SK-N-SH treated with all-trans-retinoic acid at 6 μM for 48 hours (cell line): ENCODE data around the gene CALY.

Experiments used
- ATAC-seq: fragments of 200-7000 bp; cut with Tn5 transposase; 3 replicates; pipeline ENCODE4 v1.9.1; 2020; ENCODE audit warnings: mild to moderate bottlenecking, moderate library complexity
- ARNTL ChIP-seq: fragments of 450-650 bp; formaldehyde crosslinking; IDR thresholded peaks from 2 replicates; pipeline ENCODE4 v1.5.0; 2020; ENCODE audit warnings: low read depth, mild to moderate bottlenecking, moderate library complexity, borderline replicate concordance
- CSDC2 ChIP-seq: fragments of 250-450 bp; sonication (Bioruptor Pico); IDR thresholded peaks from 2 replicates; pipeline ENCODE4 v1.5.0; 2020; ENCODE audit warnings: mild to moderate bottlenecking, moderate library complexity
- ESRRG ChIP-seq: fragments of 250-450 bp; sonication (Bioruptor Pico); IDR thresholded peaks from 2 replicates; pipeline ENCODE4 v1.6.1; 2021; ENCODE audit warnings: mild to moderate bottlenecking
- GLIS3 ChIP-seq: fragments of 250-450 bp; sonication (Bioruptor Pico); IDR thresholded peaks from 2 replicates; pipeline ENCODE4 v1.5.0; 2020; ENCODE audit warnings: mild to moderate bottlenecking, moderate library complexity
- ISL1 ChIP-seq: fragments of 250-450 bp; sonication (Bioruptor Pico); IDR thresholded peaks from 2 replicates; pipeline ENCODE4 v2.1.2; 2022; ENCODE audit warnings: mild to moderate bottlenecking, moderate library complexity
- OSR1 ChIP-seq: fragments of 250-450 bp; sonication (Bioruptor Pico); IDR thresholded peaks from 2 replicates; pipeline ENCODE4 v1.8.0; 2022; ENCODE audit warnings: moderate library complexity, mild to moderate bottlenecking, inconsistent platforms
- PPARA ChIP-seq: fragments of 250-450 bp; sonication (Bioruptor Pico); IDR thresholded peaks from 2 replicates; pipeline ENCODE4 v1.5.0; 2020; ENCODE audit warnings: mild to moderate bottlenecking, borderline replicate concordance
- RARB ChIP-seq: fragments of 250-450 bp; sonication (Bioruptor Pico); IDR thresholded peaks from 2 replicates; pipeline ENCODE4 v1.8.0; 2021; ENCODE audit warnings: mild to moderate bottlenecking, moderate library complexity
- SNAI2 ChIP-seq: fragments of 250-450 bp; sonication (Bioruptor Pico); IDR thresholded peaks from 2 replicates; pipeline ENCODE4 v1.5.0; 2020; ENCODE audit warnings: mild to moderate bottlenecking, moderate library complexity
- TCF4 ChIP-seq: fragments of 250-450 bp; sonication (Bioruptor Pico); IDR thresholded peaks from 2 replicates; pipeline ENCODE4 v1.8.0; 2021; ENCODE audit warnings: mild to moderate bottlenecking, moderate library complexity, borderline replicate concordance
- TOX ChIP-seq: fragments of 250-450 bp; sonication (Bioruptor Pico); IDR thresholded peaks from 2 replicates; pipeline ENCODE4 v1.8.0; 2021; ENCODE audit warnings: mild to moderate bottlenecking, moderate library complexity, borderline replicate concordance
- ZC3H10 ChIP-seq: fragments of 250-450 bp; sonication (Bioruptor Pico); IDR thresholded peaks from 2 replicates; pipeline ENCODE4 v1.5.1; 2021; ENCODE audit warnings: mild to moderate bottlenecking, moderate library complexity
- ZFP3 ChIP-seq: fragments of 250-450 bp; sonication (Bioruptor Pico); IDR thresholded peaks from 2 replicates; pipeline ENCODE4 v1.5.0; 2020; ENCODE audit warnings: mild to moderate bottlenecking, moderate library complexity
- ZFP30 ChIP-seq: fragments of 450-650 bp; formaldehyde crosslinking; IDR thresholded peaks from 2 replicates; pipeline ENCODE4 v1.5.0; 2022; ENCODE audit warnings: mild to moderate bottlenecking, moderate library complexity
- ZNF565 ChIP-seq: fragments of 450-650 bp; formaldehyde crosslinking; conservative IDR thresholded peaks from 2 replicates; pipeline ENCODE4 v1.5.0; 2020; ENCODE audit warnings: low read depth, mild to moderate bottlenecking, moderate library complexity
- ZNF70 ChIP-seq: fragments of 450-650 bp; formaldehyde crosslinking; IDR thresholded peaks from 2 replicates; pipeline ENCODE4 v1.5.0; 2020; ENCODE audit warnings: mild to moderate bottlenecking, moderate library complexity
- ZNF8 ChIP-seq: fragments of 450-650 bp; formaldehyde crosslinking; IDR thresholded peaks from 2 replicates; pipeline ENCODE4 v1.5.0; 2020; ENCODE audit warnings: mild to moderate bottlenecking, moderate library complexity
- TF ChIP-seq, protein P1 (sequence below): fragments of 250-450 bp; sonication (Bioruptor Pico); IDR thresholded peaks from 2 replicates; pipeline ENCODE4 v1.5.0; 2020; ENCODE audit warnings: mild to moderate bottlenecking, moderate library complexity
- TF ChIP-seq, protein P2 (sequence below): fragments of 250-450 bp; sonication (Bioruptor Pico); IDR thresholded peaks from 2 replicates; pipeline ENCODE4 v1.8.0; 2021; ENCODE audit warnings: low read depth, mild to moderate bottlenecking, moderate library complexity, borderline replicate concordance
- TF ChIP-seq, protein P3 (sequence below): fragments of 250-450 bp; sonication (Bioruptor Pico); IDR thresholded peaks from 2 replicates; pipeline ENCODE4 v1.8.0; 2020; ENCODE audit warnings: mild to moderate bottlenecking, moderate library complexity, borderline replicate concordance
- TF ChIP-seq, protein P4 (sequence below): fragments of 250-450 bp; sonication (Bioruptor Pico); IDR thresholded peaks from 2 replicates; pipeline ENCODE4 v1.5.1; 2021; ENCODE audit warnings: mild to moderate bottlenecking, moderate library complexity

Gene CALY

DNA sequence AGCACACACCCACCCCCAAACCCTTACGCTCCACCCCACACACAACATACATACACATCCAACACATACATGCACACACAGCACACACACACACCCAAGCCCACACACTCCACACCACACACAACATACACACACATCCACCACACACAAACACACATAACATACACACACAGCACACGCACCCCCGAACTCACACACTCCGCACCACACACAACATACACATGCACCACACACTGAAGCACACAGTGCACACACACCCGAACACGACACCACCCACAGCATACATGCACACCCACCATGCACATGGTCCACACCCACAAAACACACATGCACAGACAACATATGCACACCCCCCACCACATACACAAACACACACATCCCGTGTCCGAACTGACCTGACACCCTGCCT is 12.5 kb upstream of the CALY start (continued):
- TF ChIP-seq TOX (CRISPR knock-in tag) (no peak), ZFP3 (no peak), ARNTL (CRISPR knock-in tag) (no peak), ZC3H10 (no peak), ZNF70 (CRISPR knock-in tag) (no peak), SNAI2 (CRISPR knock-in tag) (no peak), GLIS3 (CRISPR knock-in tag) (no peak), ISL1 (no peak), OSR1 (no peak)

DNA sequence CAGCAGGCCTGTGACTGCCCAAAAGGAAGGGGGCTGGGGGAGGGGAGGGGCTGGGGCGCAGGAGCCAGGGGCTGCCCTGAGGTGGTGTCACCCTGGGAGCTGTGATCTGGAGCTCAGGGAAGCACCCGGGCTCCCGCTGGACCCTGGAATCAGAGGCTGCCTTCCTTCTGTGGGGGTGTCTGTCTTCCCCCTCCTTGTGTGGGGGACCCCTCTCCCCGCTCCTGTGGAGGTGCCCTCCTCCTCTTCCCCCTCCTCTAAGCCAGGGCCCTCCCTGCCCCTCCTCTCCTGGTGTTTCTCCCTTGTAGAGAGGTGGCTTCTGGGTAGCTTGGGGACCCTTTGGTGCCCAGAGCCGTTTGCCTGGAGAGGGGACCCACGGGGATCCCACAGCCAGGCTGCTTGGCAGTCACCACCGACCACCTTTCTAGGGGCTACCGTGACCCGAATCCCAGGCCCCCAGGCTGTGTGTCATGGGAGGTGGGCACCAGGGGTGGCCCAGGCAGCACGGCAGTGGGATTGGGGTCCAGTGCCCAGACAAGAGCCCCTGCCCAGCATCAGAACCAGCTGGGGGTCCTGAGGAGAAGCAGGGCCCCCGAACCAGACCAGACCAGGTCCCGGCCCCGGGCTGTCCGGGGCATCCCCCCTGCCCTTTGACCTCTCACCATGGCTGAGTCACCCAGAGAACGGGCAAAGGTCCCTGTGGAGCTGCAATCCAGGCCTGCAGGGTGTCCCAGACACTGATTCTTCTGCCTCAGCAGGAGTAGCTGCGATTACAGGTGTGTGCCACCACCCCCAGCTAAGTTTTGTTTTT is 11.2 kb upstream of the CALY start:
- ATAC-seq: no peak
- TF ChIP-seq TOX (CRISPR knock-in tag): no peak
- TF ChIP-seq, protein P1, sequence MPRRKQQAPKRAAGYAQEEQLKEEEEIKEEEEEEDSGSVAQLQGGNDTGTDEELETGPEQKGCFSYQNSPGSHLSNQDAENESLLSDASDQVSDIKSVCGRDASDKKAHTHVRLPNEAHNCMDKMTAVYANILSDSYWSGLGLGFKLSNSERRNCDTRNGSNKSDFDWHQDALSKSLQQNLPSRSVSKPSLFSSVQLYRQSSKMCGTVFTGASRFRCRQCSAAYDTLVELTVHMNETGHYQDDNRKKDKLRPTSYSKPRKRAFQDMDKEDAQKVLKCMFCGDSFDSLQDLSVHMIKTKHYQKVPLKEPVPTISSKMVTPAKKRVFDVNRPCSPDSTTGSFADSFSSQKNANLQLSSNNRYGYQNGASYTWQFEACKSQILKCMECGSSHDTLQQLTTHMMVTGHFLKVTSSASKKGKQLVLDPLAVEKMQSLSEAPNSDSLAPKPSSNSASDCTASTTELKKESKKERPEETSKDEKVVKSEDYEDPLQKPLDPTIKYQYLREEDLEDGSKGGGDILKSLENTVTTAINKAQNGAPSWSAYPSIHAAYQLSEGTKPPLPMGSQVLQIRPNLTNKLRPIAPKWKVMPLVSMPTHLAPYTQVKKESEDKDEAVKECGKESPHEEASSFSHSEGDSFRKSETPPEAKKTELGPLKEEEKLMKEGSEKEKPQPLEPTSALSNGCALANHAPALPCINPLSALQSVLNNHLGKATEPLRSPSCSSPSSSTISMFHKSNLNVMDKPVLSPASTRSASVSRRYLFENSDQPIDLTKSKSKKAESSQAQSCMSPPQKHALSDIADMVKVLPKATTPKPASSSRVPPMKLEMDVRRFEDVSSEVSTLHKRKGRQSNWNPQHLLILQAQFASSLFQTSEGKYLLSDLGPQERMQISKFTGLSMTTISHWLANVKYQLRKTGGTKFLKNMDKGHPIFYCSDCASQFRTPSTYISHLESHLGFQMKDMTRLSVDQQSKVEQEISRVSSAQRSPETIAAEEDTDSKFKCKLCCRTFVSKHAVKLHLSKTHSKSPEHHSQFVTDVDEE: no peak
- TF ChIP-seq RARB: no peak
- no peak for TF ChIP-seq PPARA (CRISPR knock-in tag)
- TF ChIP-seq SNAI2 (CRISPR knock-in tag): no peak
- no peak for TF ChIP-seq ZC3H10
- no peak for TF ChIP-seq OSR1
- no peak for TF ChIP-seq TCF4 (CRISPR knock-in tag)
- no peak for TF ChIP-seq ZNF8 (CRISPR knock-in tag)
- TF ChIP-seq CSDC2: no peak
- no peak for TF ChIP-seq ZNF565 (CRISPR knock-in tag)
- no peak for TF ChIP-seq ARNTL (CRISPR knock-in tag)
- TF ChIP-seq, protein P2, sequence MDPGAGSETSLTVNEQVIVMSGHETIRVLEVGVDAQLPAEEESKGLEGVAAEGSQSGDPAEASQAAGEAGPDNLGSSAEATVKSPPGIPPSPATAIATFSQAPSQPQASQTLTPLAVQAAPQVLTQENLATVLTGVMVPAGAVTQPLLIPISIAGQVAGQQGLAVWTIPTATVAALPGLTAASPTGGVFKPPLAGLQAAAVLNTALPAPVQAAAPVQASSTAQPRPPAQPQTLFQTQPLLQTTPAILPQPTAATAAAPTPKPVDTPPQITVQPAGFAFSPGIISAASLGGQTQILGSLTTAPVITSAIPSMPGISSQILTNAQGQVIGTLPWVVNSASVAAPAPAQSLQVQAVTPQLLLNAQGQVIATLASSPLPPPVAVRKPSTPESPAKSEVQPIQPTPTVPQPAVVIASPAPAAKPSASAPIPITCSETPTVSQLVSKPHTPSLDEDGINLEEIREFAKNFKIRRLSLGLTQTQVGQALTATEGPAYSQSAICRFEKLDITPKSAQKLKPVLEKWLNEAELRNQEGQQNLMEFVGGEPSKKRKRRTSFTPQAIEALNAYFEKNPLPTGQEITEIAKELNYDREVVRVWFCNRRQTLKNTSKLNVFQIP (CRISPR knock-in tag): no peak
- TF ChIP-seq ISL1: no peak
- no peak for TF ChIP-seq ZFP3
- no peak for TF ChIP-seq ESRRG (CRISPR knock-in tag)
- TF ChIP-seq, all 23 proteins: peak for 0

DNA sequence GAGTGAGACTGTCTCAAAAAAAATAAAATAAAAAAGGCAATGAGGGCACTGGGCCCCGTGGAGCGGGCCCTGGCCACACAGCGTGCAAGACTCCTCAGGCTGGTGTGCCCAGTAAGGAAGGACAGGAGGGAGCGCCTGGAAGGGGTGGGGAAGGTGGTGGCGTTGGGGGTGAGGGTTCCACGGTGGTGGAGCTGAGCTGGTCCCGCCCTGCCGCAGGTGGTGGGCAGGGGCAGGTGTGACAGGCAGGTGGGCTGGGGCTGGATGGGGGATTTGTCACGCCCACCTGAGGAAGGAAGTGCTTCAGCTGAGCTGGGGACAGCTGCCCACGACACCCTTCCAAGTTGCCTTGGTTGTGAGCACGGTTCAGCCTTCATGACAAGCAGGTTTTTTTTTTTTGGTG is 9.7 kb upstream of the CALY start:
- TF ChIP-seq ZNF70 (CRISPR knock-in tag): no peak
- TF ChIP-seq SNAI2 (CRISPR knock-in tag): no peak
- TF ChIP-seq RARB: no peak
- no peak for TF ChIP-seq ESRRG (CRISPR knock-in tag)
- no peak for TF ChIP-seq ZNF565 (CRISPR knock-in tag)
- no peak for TF ChIP-seq ZNF8 (CRISPR knock-in tag)
- ATAC-seq: no peak

DNA sequence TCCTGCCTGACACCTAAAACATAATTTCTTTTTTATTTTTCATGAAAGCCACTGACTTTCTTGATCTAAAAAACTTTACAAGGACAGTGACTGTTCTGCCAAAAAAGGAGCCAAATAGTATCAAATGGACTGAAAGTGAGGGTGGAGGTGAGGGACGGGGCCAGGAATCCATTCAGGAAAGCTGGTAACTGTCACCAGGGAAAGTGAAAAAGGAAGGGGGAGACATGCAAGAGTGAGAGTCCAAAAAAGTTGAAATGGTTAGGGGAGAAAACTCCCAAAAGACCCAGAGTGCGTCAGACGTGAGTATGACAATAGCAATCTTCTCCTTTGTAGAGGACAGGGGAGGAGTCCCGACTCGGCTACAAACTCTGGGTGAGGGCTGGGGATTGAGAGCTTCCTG is 7.5 kb upstream of the CALY start:
- TF ChIP-seq SNAI2 (CRISPR knock-in tag) (no peak), ZFP30 (CRISPR knock-in tag) (no peak), ZFP3 (no peak), ISL1 (no peak), OSR1 (no peak)
- TF ChIP-seq, protein P3, sequence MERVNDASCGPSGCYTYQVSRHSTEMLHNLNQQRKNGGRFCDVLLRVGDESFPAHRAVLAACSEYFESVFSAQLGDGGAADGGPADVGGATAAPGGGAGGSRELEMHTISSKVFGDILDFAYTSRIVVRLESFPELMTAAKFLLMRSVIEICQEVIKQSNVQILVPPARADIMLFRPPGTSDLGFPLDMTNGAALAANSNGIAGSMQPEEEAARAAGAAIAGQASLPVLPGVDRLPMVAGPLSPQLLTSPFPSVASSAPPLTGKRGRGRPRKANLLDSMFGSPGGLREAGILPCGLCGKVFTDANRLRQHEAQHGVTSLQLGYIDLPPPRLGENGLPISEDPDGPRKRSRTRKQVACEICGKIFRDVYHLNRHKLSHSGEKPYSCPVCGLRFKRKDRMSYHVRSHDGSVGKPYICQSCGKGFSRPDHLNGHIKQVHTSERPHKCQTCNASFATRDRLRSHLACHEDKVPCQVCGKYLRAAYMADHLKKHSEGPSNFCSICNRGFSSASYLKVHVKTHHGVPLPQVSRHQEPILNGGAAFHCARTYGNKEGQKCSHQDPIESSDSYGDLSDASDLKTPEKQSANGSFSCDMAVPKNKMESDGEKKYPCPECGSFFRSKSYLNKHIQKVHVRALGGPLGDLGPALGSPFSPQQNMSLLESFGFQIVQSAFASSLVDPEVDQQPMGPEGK (CRISPR knock-in tag): no peak
- TF ChIP-seq, all 23 proteins: peak for 0
- no peak for ATAC-seq

DNA sequence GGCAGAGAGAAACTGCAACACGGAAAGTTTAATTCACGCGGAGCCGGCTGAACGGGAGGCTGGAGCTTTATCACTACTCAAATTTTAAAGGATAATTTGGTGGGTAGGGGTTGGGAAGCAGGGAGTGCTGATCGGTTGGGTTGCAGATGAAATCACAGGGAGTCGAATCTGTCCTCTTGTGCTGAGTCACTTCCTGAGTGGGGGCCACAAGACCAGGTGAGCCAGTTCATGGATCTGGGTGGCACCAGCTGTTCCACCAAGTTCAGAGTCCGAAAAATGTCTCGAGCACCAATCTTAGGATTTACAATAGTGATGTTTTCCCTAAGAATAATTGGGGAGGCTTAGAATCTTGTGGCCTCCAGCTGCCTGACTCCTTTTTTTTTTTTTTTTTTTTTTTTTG is 6.9 kb upstream of the CALY start:
- no peak for ATAC-seq
- TF ChIP-seq ZNF70 (CRISPR knock-in tag) (no peak), ZFP3 (no peak), TCF4 (CRISPR knock-in tag) (no peak), ESRRG (CRISPR knock-in tag) (no peak), OSR1 (no peak), ARNTL (CRISPR knock-in tag) (no peak), ZNF8 (CRISPR knock-in tag) (no peak), ZC3H10 (no peak), ISL1 (no peak), RARB (no peak), ZFP30 (CRISPR knock-in tag) (no peak)
- TF ChIP-seq, protein P4, sequence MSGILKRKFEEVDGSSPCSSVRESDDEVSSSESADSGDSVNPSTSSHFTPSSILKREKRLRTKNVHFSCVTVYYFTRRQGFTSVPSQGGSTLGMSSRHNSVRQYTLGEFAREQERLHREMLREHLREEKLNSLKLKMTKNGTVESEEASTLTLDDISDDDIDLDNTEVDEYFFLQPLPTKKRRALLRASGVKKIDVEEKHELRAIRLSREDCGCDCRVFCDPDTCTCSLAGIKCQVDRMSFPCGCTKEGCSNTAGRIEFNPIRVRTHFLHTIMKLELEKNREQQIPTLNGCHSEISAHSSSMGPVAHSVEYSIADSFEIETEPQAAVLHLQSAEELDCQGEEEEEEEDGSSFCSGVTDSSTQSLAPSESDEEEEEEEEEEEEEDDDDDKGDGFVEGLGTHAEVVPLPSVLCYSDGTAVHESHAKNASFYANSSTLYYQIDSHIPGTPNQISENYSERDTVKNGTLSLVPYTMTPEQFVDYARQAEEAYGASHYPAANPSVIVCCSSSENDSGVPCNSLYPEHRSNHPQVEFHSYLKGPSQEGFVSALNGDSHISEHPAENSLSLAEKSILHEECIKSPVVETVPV (CRISPR knock-in tag): no peak
- TF ChIP-seq, protein P3 (CRISPR knock-in tag): no peak
- TF ChIP-seq, protein P2 (CRISPR knock-in tag): no peak
